Right cardiac atrium (tissue), 5 donors: ENCODE results near the gene FOXF2. TPM values are rescaled to one million over a fixed set of nuclear protein-coding genes. Genes with fewer than 3 reads are reported as not detected.
A peak's percentile ranks its signal among the peaks of the same experiment; 100 is the strongest.

Experiments used
- ATAC-seq, 2 donors: fragments of 200-7000 bp; cut with Tn5 transposase; one replicate each; pipeline versions ENCODE4 v1.8.0 to v1.9.1; 2020; ENCODE audit warnings: moderate library complexity in 2 of 2, mild to moderate bottlenecking in 1 of 2
- DNase-seq, 3 donors: peaks; one replicate each; pipeline ENCODE4 v3.0.0-alpha.2; 2020
- H3K27ac ChIP-seq: one replicate; pipeline ENCODE4 v1.5.1; 2013; ENCODE audit warnings: mild to moderate bottlenecking, low read length, control low read depth, moderate library complexity
- H3K27me3 ChIP-seq: one replicate; pipeline ENCODE4 v1.6.1; 2013; ENCODE audit not compliant: control insufficient read depth, insufficient read depth
- H3K4me1 ChIP-seq: one replicate; pipeline ENCODE4 v1.6.1; 2013; ENCODE audit warnings: low read length; ENCODE audit not compliant: control insufficient read depth, insufficient read depth
- H3K4me3 ChIP-seq: one replicate; pipeline ENCODE4 v1.5.1; 2013; ENCODE audit warnings: low read length, control low read depth
- H3K9me3 ChIP-seq: one replicate; pipeline ENCODE4 v1.6.1; 2013; ENCODE audit warnings: low read length; ENCODE audit not compliant: control insufficient read depth
- WGBS: extraction: QIAGEN DNeasy Blood & Tissue Kit; methylation state at CpG from one replicate; pipeline ENCODE4 v1.1.7; 2013; 5-methylcytosine and 5-hydroxymethylcytosine counted together
- intact Hi-C, 4 donors: fragments of 100-400 bp; cut with DNase I; formaldehyde crosslinking; loops; one replicate each; pipeline versions ENCODE4 v1.11.0 to v1.14.0; 2022 to 2023
- polyA plus RNA-seq: library from polyadenylated mRNA; stranded (reverse); fragments of 200-250 nt; gene quantifications from one replicate; pipeline ENCODE4 v1.2.3, GENCODE V29; 2013
- total RNA-seq, 4 donors: library from RNA; stranded (reverse); fragmentation: NEBNext Ultra II Directional; extraction: Animal tissue kit (Norgen Biotek cat#: 25700); gene quantifications; one replicate each; pipeline ENCODE4 v1.2.1, GENCODE V29; 2021
- donor health status: healthy with polysubstance abuse.
- donor health status: DM: no; HTN: yes; CAD: no.
- donor health status: DM: no; HTN: no; CAD: no.
- donor health status: DM: no; HTN: yes; CAD: no; lungs with severe emphysema.
- donor health status: DM: yes; HTN: yes; CAD: no.

The FOXF2 gene
- total and polyA plus RNA-seq, 5 donors, result 0.31 to 0.78 (median 0.48) TPM; not detected in 1

DNA sequence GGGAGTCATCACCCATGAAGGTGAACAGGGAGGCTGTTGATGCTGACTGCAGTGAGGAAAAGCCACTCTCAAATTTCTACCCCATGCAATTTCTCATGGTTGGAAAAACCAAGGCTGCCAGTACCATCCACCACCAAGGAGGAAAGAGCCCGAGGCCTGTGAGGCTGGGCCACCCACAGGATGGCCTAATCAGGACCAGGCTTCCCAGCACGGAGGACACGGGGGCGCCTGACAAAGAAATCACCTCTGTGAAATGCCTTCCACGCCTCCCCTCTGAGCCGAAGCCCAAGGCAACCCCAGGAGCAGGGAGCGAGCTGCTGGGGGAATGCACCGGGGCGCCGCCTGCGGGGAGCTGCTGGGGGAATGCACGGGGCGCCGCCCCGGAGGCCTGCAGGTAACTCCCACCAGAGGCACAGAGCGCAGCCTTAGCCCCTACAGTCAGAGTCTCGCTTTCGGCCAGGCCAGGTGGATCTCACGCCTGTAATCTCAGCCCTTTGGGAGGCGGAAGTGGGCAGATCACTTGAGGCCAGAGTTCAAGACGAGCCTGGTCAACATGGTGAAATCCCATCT is 26.9 kb downstream of the FOXF2 start:
- 38% methylated on average over 21 of the region's 21 CpGs for WGBS
- intact Hi-C loops, result no loop called here
- no peak overlapping the region for H3K27ac ChIP-seq
- no peaks in the 10 kb centered on the region for H3K27me3 ChIP-seq
- H3K9me3 ChIP-seq, result peaks cover 2% of the 10 kb centered on the region
- DNase-seq, result no peak
- no peak for ATAC-seq
- H3K4me1 ChIP-seq, result no peaks in the 10 kb centered on the region
- no peak overlapping the region for H3K4me3 ChIP-seq

DNA sequence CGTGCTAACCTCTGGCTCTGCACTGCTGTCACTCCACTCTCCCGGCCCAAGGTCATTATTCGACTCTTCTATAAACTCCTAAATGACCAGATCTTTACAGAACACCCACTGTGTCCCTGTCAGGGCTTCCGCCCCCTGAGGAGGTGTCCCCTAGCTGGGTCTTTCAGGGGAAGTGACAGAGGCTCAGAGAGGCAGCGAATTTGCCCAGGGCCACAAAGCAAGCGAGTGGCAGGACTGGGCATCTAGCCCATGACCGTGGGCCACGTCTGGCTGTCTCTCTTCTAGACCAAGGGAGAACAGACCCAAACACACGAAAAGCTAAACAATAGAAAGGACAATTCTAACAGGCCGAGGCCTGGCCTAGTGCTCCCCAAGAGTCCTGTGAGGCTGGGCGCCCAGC is 27.4 kb downstream of the FOXF2 start:
- Histone ChIP-seq H3K9me3 (peaks cover 2% of the 10 kb centered on the region), H3K4me3 (no peak overlapping the region), H3K27me3 (no peaks in the 10 kb centered on the region), H3K4me1 (no peaks in the 10 kb centered on the region), H3K27ac (no peak overlapping the region)
- WGBS, result 77% methylated on average over 11 of the region's 11 CpGs
- intact Hi-C loops, result no loop called here
- ATAC-seq (no peak), DNase-seq (no peak)

DNA sequence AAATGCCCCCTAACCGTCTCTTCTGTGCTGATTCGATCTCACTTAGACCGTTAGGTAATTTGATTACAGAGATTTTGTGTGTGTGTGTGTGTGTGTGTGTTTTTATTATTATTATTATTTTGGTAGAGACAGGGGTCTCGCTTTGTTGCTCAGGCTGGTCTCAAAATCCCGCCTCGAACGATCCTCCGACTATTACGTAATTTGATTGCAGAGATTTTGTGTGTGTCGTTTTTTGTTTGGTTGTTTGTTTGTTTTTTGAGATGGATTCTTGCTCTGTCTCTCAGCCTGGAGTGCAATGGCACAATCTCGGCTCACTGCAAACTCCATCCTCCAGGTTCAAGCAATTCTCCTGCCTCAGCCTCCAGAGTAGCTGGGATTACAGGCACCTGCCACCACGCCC is 28.3 kb downstream of the FOXF2 start:
- Histone ChIP-seq H3K9me3 (peaks cover 2% of the 10 kb centered on the region), H3K4me1 (no peaks in the 10 kb centered on the region), H3K27me3 (no peaks in the 10 kb centered on the region), H3K4me3 (no peak overlapping the region), H3K27ac (no peak overlapping the region)
- 91% methylated on average over 12 of the region's 12 CpGs for WGBS
- intact Hi-C loops, result no loop called here
- ATAC-seq, result no peak
- DNase-seq, result no peak

DNA sequence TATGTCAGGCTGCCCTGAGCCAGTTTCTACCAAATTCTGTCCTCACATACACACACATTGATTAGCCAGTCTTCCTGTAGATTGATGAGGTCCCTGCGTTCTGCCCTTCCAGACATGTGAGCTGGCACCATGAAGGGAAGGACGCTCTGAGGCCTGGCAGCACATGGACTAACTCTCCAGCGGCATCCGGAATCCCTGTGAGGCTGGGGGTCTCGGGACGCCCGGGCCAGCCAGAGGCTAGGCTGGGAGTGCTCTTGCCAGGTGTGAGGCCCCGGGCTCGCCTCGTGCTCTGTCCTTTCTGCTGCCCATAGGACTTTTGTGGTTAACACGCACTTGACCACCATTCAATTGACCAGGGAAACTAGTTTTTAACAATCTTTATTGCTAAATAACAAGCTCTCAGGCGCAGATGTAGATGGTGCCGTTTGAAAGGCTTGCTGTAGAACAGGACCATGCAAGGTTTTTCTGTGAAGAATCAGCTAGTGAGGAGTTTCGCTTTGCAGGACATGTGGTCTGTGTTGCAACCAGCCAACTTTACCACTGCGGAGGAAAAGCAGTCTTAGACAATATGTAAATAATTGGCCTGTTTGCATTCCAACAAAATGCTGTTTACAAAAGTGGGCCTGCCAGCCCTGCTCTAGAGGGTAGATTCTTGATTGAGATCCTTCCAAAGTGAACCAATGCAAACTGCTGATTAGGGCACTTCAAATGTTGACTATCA is 29.3 kb downstream of the FOXF2 start:
- Histone ChIP-seq H3K27me3 (no peaks in the 10 kb centered on the region), H3K9me3 (peaks cover 2% of the 10 kb centered on the region), H3K4me3 (no peak overlapping the region), H3K27ac (no peak overlapping the region), H3K4me1 (no peaks in the 10 kb centered on the region)
- 77% methylated on average over 15 of the region's 15 CpGs for WGBS
- DNase-seq, result no peak
- ATAC-seq, result no peak
- intact Hi-C loops, result no loop called here

DNA sequence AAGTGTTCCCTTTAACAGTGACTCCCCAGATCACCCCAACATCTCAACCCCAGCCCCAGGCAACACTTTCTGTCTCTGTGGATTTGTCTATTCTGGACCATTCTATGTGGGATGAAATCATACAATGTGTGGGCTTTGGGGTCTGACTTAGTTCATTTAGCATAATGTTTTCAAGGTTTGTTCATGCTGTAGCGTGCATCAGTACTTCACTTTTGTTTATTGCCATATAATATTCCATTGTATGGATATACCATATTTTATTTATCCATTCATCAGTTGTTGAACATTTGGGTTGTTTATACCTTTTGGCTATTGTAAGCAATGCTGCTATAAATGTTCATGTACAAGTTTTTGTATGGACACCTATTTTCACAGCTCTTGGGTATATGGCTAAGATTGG is 31.0 kb downstream of the FOXF2 start:
- Histone ChIP-seq H3K4me1 (no peaks in the 10 kb centered on the region), H3K9me3 (peaks cover 2% of the 10 kb centered on the region), H3K4me3 (no peak overlapping the region), H3K27me3 (no peaks in the 10 kb centered on the region), H3K27ac (no peak overlapping the region)
- no peak for DNase-seq
- intact Hi-C loops, result no loop called here
- WGBS, result 82% methylated on average over 1 of the region's 1 CpG
- no peak for ATAC-seq

DNA sequence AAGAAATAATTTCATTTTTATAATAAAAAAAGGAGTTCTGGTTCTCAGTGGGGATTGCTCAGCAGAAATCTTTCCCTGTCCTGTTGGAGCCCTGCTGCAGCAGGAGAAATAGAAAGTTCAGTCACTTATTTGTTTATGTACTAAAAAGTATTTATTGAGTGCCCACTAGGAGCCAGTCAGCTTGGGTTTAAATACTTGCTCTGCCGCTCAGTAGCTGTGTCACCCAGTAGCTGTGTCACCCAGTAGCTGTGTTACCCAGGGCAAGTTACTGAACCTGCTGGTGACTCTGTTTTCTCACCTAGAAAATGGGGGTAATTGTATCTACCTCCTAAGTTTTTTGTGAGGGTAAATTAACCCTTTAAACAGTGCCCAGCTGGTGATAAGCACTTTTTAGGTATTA is 32.9 kb downstream of the FOXF2 start:
- intact Hi-C loops, result no loop called here
- WGBS, result 95% methylated on average over 1 of the region's 1 CpG

DNA sequence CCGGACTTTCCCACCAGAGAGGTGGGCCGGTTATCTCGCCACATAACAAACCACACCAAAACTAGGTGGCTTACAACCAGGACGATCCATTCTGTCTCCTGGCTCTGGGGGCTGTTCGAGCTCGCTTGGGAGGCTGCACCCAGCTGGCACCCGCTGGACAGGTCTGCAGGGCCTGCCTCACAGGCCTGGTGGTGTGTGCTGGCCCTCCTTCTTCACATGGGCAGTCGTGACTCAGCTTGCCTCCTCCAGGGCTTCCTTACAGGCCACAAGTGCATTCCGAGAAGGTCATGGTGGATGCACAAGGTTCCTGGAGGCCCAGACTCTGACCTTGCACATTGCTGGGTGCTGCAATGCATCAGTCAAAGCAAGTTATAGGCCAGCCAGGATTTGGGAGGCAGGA is 34.2 kb downstream of the FOXF2 start:
- no peaks in the 10 kb centered on the region for H3K4me1 ChIP-seq
- peaks cover 2% of the 10 kb centered on the region for H3K9me3 ChIP-seq
- no peak for DNase-seq
- no peak overlapping the region for H3K27ac ChIP-seq
- no peaks in the 10 kb centered on the region for H3K27me3 ChIP-seq
- ATAC-seq, result no peak
- WGBS, result 91% methylated on average over 9 of the region's 9 CpGs
- H3K4me3 ChIP-seq, result no peak overlapping the region
- intact Hi-C loops, result no loop called here

More for the DNA sequence above, 32.9 kb downstream of the FOXF2 start:
- Histone ChIP-seq H3K4me1 (no peaks in the 10 kb centered on the region), H3K27me3 (no peaks in the 10 kb centered on the region), H3K4me3 (no peak overlapping the region), H3K9me3 (peaks cover 2% of the 10 kb centered on the region), H3K27ac (no peak overlapping the region)
- ATAC-seq (no peak), DNase-seq (no peak)

DNA sequence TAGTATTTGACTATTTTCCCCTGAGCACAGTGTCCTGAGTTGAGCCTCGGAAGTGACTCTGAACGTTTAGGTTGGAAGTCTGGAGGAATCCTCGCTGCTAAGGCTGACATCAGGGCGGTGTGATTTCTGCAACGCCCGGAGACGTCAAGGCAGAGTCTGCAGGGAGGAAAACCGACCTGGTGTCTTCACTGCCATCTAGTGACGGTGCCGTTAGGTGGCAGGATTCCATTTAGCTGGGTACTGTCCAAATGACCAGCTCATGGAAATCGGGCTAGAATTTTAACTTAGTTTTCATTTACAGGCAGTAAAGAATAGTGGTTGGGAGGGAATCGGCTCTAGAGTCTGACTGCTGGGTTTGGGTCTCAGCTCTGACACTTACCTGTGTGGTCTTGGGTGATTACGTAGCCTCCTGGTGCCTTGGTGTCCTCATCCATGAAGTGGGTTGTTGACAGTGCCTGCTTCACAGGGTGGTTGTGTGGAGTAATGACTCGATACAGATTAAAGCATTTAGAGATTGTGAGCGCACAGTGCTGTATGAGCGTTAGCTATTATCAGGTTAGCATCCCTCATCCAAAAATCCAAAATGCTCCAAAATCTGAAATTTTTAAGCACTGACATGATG is 35.0 kb downstream of the FOXF2 start:
- Histone ChIP-seq H3K4me3 (no peak overlapping the region), H3K9me3 (peaks cover 2% of the 10 kb centered on the region), H3K27me3 (no peaks in the 10 kb centered on the region), H3K4me1 (no peaks in the 10 kb centered on the region), H3K27ac (no peak overlapping the region)
- WGBS, result 24% methylated on average over 16 of the region's 16 CpGs
- intact Hi-C loops, result no loop called here
- no peak for DNase-seq
- ATAC-seq, result no peak

DNA sequence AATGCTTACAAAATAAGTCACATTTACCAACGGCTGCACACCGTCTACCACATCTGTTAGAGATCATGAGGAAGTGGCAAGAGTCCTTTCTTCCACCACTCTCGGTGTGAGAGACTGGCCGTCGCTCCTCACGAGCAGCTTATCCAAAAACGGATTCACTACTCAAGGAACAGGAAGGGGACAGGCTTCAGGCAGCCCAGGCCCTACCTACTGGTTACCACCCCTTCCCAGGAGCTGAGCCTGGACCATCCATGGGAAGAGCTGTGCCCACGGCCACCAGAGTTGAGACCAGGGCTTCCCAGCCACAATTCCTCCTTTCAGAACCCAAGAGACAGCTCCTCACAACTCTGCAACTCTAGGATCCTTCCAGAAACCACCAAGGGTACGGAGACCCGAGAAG is 37.0 kb downstream of the FOXF2 start:
- H3K27me3 ChIP-seq, result no peaks in the 10 kb centered on the region
- DNase-seq (no peak), ATAC-seq (no peak)
- intact Hi-C loops, result no loop called here
- 63% methylated on average over 10 of the region's 10 CpGs for WGBS
- no peak overlapping the region for H3K27ac ChIP-seq
- H3K4me1 ChIP-seq, result no peaks in the 10 kb centered on the region
- H3K4me3 ChIP-seq, result no peak overlapping the region
- no peaks in the 10 kb centered on the region for H3K9me3 ChIP-seq

DNA sequence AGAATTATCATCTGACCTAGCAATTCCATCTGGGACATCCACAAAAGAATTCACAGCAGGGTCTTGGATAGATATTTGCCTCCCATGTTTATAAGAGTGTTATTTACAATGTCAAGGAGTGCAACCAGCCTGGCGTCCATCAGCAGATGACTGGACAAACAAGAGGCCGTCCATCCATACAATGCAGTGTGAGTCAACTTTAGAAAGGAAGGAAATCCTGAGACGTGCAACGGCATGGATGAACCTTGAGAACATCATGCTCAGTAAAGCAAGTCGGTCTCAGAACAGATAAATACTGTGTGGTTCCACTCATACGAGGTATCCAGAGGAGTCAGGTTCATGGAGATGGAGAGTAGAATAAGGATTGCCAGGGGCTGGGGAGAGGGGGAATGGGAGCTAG is 46.4 kb downstream of the FOXF2 start:
- intact Hi-C loops, result no loop called here
- no peak overlapping the region for H3K4me3 ChIP-seq
- no peak overlapping the region for H3K27ac ChIP-seq
- DNase-seq (no peak), ATAC-seq (no peak)
- no peaks in the 10 kb centered on the region for H3K4me1 ChIP-seq
- peaks cover 3% of the 10 kb centered on the region for H3K27me3 ChIP-seq
- 36% methylated on average over 6 of the region's 6 CpGs for WGBS
- H3K9me3 ChIP-seq, result no peaks in the 10 kb centered on the region

DNA sequence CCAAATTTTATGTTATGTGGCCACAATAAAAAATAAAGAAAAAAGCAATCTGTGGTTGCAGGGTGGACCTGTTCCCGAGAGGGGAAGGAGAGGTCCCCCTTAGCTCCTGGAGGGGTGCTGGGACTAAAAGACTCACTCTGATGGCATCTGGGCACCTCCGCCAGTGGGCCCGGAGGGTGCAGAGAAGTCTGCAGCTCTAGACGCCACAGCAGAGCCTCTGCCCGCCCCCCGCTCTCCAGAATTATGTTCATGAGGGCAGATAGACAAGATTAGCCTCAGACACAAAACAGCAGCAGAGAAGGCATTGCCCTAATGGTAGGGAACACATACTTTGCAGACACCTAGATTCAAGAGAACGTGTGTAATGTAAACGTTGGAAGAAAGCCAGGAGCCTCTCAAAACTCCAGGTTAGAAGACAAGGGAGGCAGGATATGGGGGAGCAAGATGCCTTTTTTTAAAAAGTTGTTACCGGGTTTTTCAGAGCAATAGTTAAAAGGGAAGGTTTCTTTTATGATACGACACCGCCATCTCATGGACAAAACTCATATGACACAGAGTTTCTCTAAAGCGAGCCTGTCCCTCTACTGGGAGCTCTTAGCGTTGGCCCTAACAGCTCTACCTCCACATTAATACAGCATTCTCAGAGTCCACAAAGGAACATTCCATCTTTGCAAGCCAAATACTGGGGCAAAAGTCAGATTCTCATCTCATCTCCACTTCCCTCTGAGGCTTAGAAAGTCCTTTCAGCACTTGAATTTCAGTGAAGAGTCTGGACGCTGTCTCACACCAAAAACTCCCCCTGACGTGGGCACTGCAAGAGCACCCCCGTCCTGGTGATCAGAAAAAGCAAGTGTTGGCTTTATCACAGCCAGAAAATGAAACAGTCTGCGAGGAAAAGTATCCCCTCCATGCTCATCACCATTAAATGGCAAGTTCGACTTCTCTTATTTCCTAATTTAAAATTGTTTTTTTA is 47.2 kb downstream of the FOXF2 start:
- intact Hi-C loops, result no loop called here
- Histone ChIP-seq H3K27me3 (peaks cover 3% of the 10 kb centered on the region), H3K4me3 (no peak overlapping the region), H3K4me1 (no peaks in the 10 kb centered on the region), H3K9me3 (no peaks in the 10 kb centered on the region), H3K27ac (no peak overlapping the region)
- DNase-seq (no peak), ATAC-seq (peak; percentile 64 to 70)
- 31% methylated on average over 18 of the region's 18 CpGs for WGBS
